Measurements from ENCODE around the gene PTTG2.

Gene PTTG2

GRCh38 chr4:37989398-37990260, 29.4 kb downstream of the PTTG2 start:
- DNase-seq: no peak

GRCh38 chr4:37990731-37991245, 30.6 kb downstream of the PTTG2 start:
- no peak for DNase-seq

DNA sequence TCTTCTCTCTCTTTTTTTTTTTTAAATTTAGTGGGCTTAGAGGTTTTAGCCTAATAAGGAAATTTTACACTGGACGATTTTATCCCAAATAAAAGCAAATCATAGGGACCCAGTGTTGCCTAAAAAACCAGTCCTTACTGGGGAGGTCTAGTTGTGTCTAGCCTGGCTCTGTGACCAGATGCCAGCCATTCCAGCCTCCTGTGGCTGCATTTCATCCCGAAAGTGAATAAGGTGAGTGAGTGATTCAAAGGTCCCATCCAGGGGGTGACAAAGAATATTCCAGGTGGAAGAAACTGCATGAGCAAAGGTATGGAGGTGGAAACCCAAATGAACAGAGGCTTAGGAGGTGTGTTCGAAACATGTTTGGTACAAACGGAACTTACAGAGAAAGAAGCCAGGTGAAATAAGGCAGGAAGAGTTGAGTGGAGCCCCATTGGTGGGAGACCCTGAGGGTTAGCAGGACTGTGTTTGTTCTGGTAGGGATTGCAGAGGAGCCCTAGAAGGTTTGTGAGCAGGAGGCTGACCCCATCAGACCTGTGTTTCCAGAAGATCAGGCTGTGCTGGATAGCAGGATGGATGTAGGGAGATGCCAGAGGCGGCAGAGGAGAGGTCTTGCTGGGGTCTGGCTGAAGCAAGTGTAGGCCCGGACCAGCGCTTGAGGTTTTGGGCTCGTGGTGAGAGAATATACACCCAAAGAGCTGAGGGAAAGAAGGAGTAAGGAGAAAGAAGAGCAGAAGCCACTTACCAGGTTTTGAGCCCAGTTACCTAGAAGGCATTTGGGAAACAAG, 31.6 kb downstream of the PTTG2 start:
- no peak for DNase-seq

GRCh38 chr4:37993806-37994205, 33.6 kb downstream of the PTTG2 start:
- no peak for DNase-seq

DNA sequence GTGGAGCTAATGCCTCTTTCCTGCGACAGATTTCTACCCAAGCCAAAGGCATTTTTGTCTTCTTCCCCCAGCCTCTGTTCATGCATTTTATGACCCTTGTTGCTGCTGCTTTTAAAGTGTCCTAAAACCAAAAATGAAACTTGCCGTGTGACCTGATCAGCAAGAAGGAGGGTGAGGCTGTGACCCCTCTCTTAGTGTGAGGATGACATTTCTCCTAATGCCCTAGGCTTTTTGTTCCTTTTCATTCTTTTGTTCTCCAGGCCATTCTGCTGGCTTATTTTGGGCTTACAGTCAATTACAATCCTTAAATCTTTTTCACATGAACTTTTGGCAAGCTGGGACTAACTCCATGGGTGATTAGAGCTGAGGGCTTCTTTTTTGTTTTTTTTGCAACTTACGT, 34.4 kb downstream of the PTTG2 start:
- DNase-seq: no peak

DNA sequence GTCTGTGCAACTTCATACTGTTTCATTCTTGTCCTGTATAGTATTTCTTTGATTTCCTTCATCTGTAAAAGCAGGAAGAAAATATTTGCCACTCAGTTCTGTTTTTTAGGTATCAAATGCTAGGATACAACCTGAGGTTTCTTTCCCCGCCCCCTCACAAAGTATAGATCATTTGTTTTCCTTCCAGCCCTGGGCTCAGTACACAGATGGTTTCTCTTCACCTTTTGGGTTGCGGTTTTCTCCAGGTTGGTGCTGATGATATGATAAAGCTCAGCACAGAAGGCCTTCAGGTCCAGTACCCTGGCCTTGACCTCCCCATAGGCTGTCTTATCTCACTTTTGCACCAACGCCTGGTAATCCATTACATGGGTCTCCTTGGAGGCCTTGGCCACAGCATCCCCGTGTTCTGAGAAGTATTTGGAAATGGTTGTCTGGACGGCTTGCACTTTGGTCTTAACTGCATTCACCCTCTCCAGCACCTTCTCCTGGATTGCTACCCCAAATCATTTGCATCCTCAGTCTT, 35.2 kb downstream of the PTTG2 start:
- no peak for DNase-seq

GRCh38 chr4:37995981-37996775, 36.0 kb downstream of the PTTG2 start:
- no peak for DNase-seq

GRCh38 chr4:37998226-37998625, 38.0 kb downstream of the PTTG2 start:
- no peak for DNase-seq

GRCh38 chr4:37999000-37999716, 39.0 kb downstream of the PTTG2 start:
- peak; percentile 79 for DNase-seq

DNA sequence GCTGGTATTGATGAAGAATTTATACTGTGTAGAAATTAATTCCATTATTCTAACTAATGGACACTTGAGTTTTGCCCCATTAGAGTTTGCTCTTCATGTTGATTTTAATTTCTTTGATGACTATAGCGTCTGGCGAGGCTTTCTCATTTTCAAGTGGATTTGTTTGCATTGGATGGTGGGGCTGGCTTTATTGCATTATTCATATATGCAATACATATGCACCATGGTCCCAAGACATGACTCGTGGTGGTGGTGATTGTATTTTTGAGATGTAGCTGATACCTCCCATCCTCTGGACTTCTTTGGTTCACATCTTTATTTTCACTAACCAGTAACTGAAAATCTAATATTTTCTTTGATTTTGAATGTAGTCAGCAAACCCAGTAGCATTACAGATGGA, 39.8 kb downstream of the PTTG2 start:
- no peak for DNase-seq

GRCh38 chr4:38001927-38002326, 41.7 kb downstream of the PTTG2 start:
- DNase-seq: no peak

DNA sequence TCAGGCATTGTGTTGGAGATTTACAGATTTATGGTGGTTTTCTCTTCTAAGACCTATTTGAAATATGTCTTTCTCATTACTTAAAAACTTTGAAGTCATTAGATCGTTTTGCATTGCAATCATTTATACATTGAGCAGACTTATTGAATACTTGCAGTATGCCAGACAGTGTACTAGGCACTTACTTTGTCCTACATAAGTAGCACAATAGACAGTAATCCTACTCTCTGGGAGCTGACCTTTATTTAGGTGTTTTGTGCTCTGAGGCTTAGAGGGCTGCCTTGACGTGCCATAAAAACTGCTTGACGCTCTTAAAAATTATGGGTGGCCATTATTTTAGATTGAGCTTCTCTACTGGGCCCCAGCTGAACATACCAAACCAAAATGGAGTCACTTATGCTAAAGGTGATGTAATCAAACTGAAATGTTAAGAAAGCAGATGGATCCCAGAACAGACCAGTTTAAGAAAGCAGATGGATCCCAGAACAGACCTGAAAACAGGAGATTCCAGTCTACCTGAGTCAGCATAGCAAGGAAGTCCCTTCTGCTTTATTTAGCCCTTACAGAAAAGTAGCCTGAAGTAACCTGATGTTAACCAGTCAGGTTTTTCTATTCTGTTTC, 42.4 kb downstream of the PTTG2 start:
- DNase-seq: no peak

GRCh38 chr4:38003102-38003501, 42.9 kb downstream of the PTTG2 start:
- DNase-seq: no peak

DNA sequence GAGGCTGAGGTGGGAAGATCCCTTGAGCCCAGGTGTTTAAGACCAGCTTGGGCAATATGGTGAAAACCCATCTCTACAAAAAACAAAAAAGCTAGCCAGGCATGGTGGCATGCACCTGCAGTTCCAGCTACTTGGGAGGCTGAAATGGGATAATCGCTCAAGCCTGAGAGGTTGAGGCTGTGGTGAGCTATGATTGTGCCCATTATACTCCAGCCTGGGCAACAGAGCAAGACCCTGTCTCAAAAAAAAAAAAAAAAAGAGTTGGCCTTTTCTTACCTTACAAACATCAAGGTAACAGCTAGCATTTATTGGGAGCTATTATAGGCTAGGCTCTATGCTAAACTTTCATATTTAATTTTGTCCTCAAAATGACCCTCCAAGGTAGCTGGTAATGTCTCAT, 43.4 kb downstream of the PTTG2 start:
- DNase-seq: no peak

DNA sequence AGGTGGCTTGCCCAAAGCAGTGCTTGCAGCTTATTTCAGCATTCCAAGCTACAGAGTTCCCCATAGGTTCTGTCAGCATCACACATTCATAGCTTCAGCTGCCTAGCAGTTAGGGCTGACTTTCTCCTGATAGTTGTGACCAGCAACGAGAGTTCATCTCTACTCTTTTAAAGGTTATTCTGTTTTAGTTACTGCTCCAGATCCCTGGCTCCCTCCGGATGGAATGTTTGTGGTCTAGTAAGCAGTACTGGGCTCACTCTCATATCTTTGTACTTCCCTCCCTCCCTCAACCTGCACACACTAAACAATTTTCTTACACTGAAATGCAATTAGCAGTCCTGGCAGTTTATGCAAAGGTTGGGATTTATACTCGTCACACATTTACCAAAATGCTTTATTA, 43.9 kb downstream of the PTTG2 start:
- DNase-seq: no peak

- no peak for DNase-seq
Observed at GRCh38 chr4:38004887-38005286, 44.7 kb downstream of the PTTG2 start.

DNA sequence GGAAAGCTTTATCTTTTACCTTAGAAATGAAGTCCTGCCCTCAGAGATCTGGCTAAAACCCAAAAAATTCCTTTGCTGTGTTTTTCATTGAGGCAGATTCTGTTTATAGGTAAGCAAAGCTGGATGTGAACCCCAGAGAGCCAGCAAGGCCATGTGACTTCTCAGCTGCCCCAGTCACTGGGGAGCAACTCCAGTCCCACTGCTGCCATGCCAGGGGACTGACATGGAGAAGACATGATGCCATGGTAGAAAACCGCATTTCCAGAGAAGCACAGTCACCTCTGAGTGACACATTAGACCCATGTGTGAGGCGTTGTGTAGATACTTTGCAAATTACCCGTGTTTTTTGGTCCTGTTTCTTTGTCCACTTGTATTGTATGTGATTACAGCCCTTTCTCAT, 45.4 kb downstream of the PTTG2 start:
- DNase-seq: no peak

- no peak for DNase-seq
Observed at GRCh38 chr4:38007645-38008044, 47.4 kb downstream of the PTTG2 start.

GRCh38 chr4:38008571-38009021, 48.4 kb downstream of the PTTG2 start:
- no peak for DNase-seq

- no peak for DNase-seq
Observed at GRCh38 chr4:38009421-38009820, 49.2 kb downstream of the PTTG2 start.

DNA sequence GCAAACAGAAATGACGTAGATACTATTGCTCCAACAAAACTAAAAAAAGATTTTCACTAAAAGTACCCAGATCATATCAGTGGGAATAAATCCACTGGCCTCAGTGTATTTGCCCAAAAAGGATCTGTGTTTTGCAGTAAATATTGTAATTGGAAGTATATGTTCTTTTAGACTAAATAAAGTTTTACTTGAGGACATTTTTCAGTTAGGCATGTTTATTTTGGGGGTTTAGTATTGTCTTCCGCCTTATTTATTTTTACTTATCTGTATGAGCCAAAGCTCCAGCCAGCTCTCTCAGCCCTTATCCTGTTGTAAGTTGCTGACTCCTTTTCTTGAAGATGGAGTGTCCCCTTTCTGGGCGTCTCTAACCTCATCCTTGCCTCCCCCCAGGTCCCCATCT, 49.8 kb downstream of the PTTG2 start:
- no peak for DNase-seq
